K562 (cell line): Measurements from ENCODE around the gene GDPD2. TPM values are rescaled to one million over a fixed set of nuclear protein-coding genes. Genes with fewer than 3 reads are reported as not detected.

Experiments
- ATAC-seq: fragments of 200-7000 bp; cut with Tn5 transposase; 3 replicates; pipeline ENCODE4 v1.9.1; 2020; ENCODE audit warnings: moderate library complexity
- BruUV-seq: library from RNA; stranded (reverse); fragments of 400-500 nt; replicated peaks from 2 replicates; lab custom pipeline; 2021; lab: Mats Ljungman, UMichigan
- CTCF ChIA-PET: fragments of 300-600 bp; formaldehyde crosslinking; extraction: SDS; loops from one replicate; lab custom pipeline; 2021; ENCODE audit warnings: low intra/inter-chr PET ratio; lab: Yijun Ruan, JAX
- POLR2A ChIA-PET: fragments of 300-600, 350-650 bp; sonication (Branson Sonifier 250); formaldehyde crosslinking; extraction: SDS; loops from one replicate; lab custom pipeline; 2021; ENCODE audit warnings: antibody characterized with exemption, inconsistent platforms; lab: Yijun Ruan, JAX
- DNase-seq, 4 experiments: peaks; one replicate each; pipeline versions ENCODE4 v3.0.0 to v3.0.0-alpha.2; 2011 to 2018; ENCODE audit warnings: low spot score in 3 of 4, mixed read lengths in 3 of 4; ENCODE audit errors: extremely low read depth in 1 of 4
- FAIRE-seq: peaks from 2 replicates; lab custom pipeline; 2011; peaks lifted over from hg19 to GRCh38; lab: Jason Lieb, UNC
- H2AFZ ChIP-seq: 2 replicates; pipeline ENCODE4 v1.6.0; 2011; ENCODE audit warnings: low read depth, low read length, control low read depth, inconsistent platforms
- H3K27ac ChIP-seq: fragments of 200-600 bp; 3 replicates; pipeline ENCODE4 v1.8.0; 2011; ENCODE audit warnings: low read depth, mild to moderate bottlenecking, control low read depth, inconsistent platforms, low read length, moderate library complexity, mixed read lengths; ENCODE audit errors: extremely low read depth
- H3K27me3 ChIP-seq, 2 experiments: fragments of 300-600 bp in 1 of 2; 2 replicates in 1 of 2; 3 replicates in 1 of 2; pipeline versions ENCODE4 v1.6.0 to v1.8.0; 2011; ENCODE audit warnings: inconsistent platforms in 2 of 2, low read length in 2 of 2, mild to moderate bottlenecking in 1 of 2, mixed read lengths in 1 of 2, moderate library complexity in 1 of 2; ENCODE audit not compliant: control insufficient read depth in 2 of 2, insufficient read depth in 2 of 2
- H3K36me3 ChIP-seq: fragments of 300-600 bp; 3 replicates; pipeline ENCODE4 v1.8.0; 2011; ENCODE audit warnings: mild to moderate bottlenecking, low read length, inconsistent platforms; ENCODE audit not compliant: control insufficient read depth, insufficient read depth
- H3K4me1 ChIP-seq, 2 experiments: fragments of 200-600 bp in 1 of 2; replicated peaks in 1 of 2; 2 replicates in 1 of 2; 3 replicates in 1 of 2; pipeline versions ENCODE4 v1.5.1 to v1.8.0; 2011; ENCODE audit warnings: inconsistent platforms in 2 of 2, low read length in 2 of 2, mild to moderate bottlenecking in 1 of 2, mixed read lengths in 1 of 2, moderate library complexity in 1 of 2; ENCODE audit not compliant: control insufficient read depth in 2 of 2, insufficient read depth in 2 of 2
- H3K4me2 ChIP-seq: 2 replicates; pipeline ENCODE4 v1.6.1; 2011; ENCODE audit warnings: low read length, control low read depth, inconsistent platforms, mixed read lengths; ENCODE audit not compliant: insufficient read depth
- H3K4me3 ChIP-seq: fragments of 200-600 bp; sonication (generic), shearing (Covaris generic); 2 replicates; pipeline ENCODE4 v1.5.1; 2016; ENCODE audit warnings: control low read depth, inconsistent platforms
- H3K79me2 ChIP-seq: fragments of 200-600 bp; 3 replicates; pipeline ENCODE4 v1.8.0; 2011; ENCODE audit warnings: low read length, inconsistent platforms; ENCODE audit not compliant: control insufficient read depth, insufficient read depth
- H3K9ac ChIP-seq, 2 experiments: 2 replicates each; pipeline versions ENCODE4 v1.6.0 to v1.6.1; 2011; ENCODE audit warnings: low read depth in 2 of 2, low read length in 2 of 2, control low read depth in 1 of 2, inconsistent platforms in 1 of 2, mild to moderate bottlenecking in 1 of 2, mixed read lengths in 1 of 2; ENCODE audit not compliant: insufficient read depth in 1 of 2
- H3K9me1 ChIP-seq: one replicate; pipeline ENCODE4 v1.6.0; 2011; ENCODE audit warnings: inconsistent platforms, mild to moderate bottlenecking, low read length, moderate library complexity; ENCODE audit not compliant: control insufficient read depth, insufficient read depth
- H3K9me3 ChIP-seq: replicated peaks from 2 replicates; pipeline ENCODE4 v1.5.1; 2011; ENCODE audit warnings: low read depth, low read length, inconsistent platforms; ENCODE audit not compliant: control insufficient read depth, insufficient read depth
- H4K20me1 ChIP-seq: replicated peaks from 2 replicates; pipeline ENCODE4 v1.6.1; 2011; ENCODE audit warnings: low read length, inconsistent platforms, mixed read lengths; ENCODE audit not compliant: control insufficient read depth, insufficient read depth
- ARID2 ChIP-seq: fragments of 450-650 bp; IDR thresholded peaks from 2 replicates; pipeline ENCODE4 v1.6.1; 2017; ENCODE audit warnings: antibody characterized with exemption, mild to moderate bottlenecking
- BCL6 ChIP-seq: fragments of 250-450 bp; sonication (Bioruptor Pico); IDR thresholded peaks from 2 replicates; pipeline ENCODE4 v1.4.0; 2020
- BMI1 ChIP-seq: fragments of 150-350 bp; IDR thresholded peaks from 2 replicates; pipeline ENCODE4 v1.6.1; 2014; ENCODE audit warnings: low read length
- HEY1 ChIP-seq: fragments of 250-450 bp; sonication (Bioruptor Pico); IDR thresholded peaks from 2 replicates; pipeline ENCODE4 v1.5.0; 2020; ENCODE audit warnings: mild to moderate bottlenecking, moderate library complexity, borderline replicate concordance
- HMGN3 ChIP-seq: IDR thresholded peaks from 2 replicates; pipeline ENCODE4 v1.6.1; 2011; ENCODE audit warnings: borderline replicate concordance, low read depth, mild to moderate bottlenecking, mixed read lengths, low read length; ENCODE audit not compliant: insufficient read length; ENCODE audit errors: extremely low read depth
- POLR2G ChIP-seq: fragments of 200-400 bp; formaldehyde crosslinking; IDR thresholded peaks from 2 replicates; pipeline ENCODE4 v1.6.1; 2017; ENCODE audit warnings: low read depth, mild to moderate bottlenecking, antibody characterized with exemption, low read length, moderate library complexity
- PREB ChIP-seq: sonication (generic); formaldehyde crosslinking; IDR thresholded peaks from 2 replicates; pipeline ENCODE4 v1.8.1; 2023; ENCODE audit warnings: mild to moderate bottlenecking, missing genetic modification reagents
- RNF2 ChIP-seq: sonication (generic); IDR thresholded peaks from 2 replicates; pipeline ENCODE4 v1.6.1; 2016
- SIX5 ChIP-seq, 2 experiments: IDR thresholded peaks; 2 replicates each; pipeline ENCODE4 v1.6.1; 2011; ENCODE audit warnings: low read length in 2 of 2, borderline replicate concordance in 1 of 2, low read depth in 1 of 2, mild to moderate bottlenecking in 1 of 2, moderate library complexity in 1 of 2; ENCODE audit not compliant: insufficient read depth in 1 of 2
- XRCC4 ChIP-seq: IDR thresholded peaks from one replicate; pipeline ENCODE4 v1.6.1; 2011; ENCODE audit not compliant: insufficient read depth, insufficient read length; ENCODE audit errors: extremely low read depth
- WGBS: fragments of 100-300 bp; shearing (Covaris generic); methylation state at CpG from one replicate; pipeline ENCODE4 v1.1.6; 2016; ENCODE audit warnings: low coverage, mixed read lengths; ENCODE audit not compliant: insufficient coverage; ENCODE audit errors: missing lambda C conversion rate; 5-methylcytosine and 5-hydroxymethylcytosine counted together
- in situ Hi-C: fragments of 300-500 bp; cut with MboI; formaldehyde crosslinking; loops from 4 replicates; pipeline ENCODE4 v1.15.0; 2018; ENCODE audit warnings: inconsistent platforms, mixed read lengths
- intact Hi-C: fragments of 100-400 bp; cut with micrococcal nuclease; formaldehyde crosslinking; loops from 2 replicates; pipeline ENCODE4 v1.14.2; 2022
- polyA plus RNA-seq, 8 experiments: library from polyadenylated mRNA; depleted of rRNA in 4 of 8; stranded (reverse) in 5 of 8; unstranded in 3 of 8; fragments of >200 nt; fragmentation: Nextera tagmentation in 2 of 8; fragmentation: Illumina TruSeq in 1 of 8; extraction: Ambion mirVana in 2 of 8; extraction: Trizol in 1 of 8; gene quantifications; 2 replicates each; pipeline versions ENCODE4 v1.2.1 to v1.2.3, GENCODE V29; 2011 to 2014; ENCODE audit warnings: inconsistent platforms in 1 of 8, missing spikeins in 1 of 8
- total RNA-seq, 7 experiments: library from RNA; depleted of rRNA in 6 of 7; stranded (reverse); fragments of >200 nt in 6 of 7; fragmentation: Illumina TruSeq in 2 of 7; extraction: Trizol in 2 of 7; gene quantifications; 2 replicates each; pipeline versions ENCODE4 v1.2.1 to v1.2.3, GENCODE V29; 2011 to 2021; ENCODE audit warnings: low replicate concordance in 1 of 7
- TF ChIP-seq, protein P1 (sequence below): fragments of 450-650 bp; formaldehyde crosslinking; IDR thresholded peaks from 2 replicates; pipeline ENCODE4 v1.4.0; 2022; ENCODE audit warnings: mild to moderate bottlenecking, moderate library complexity

GDPD2 gene
- total and polyA plus RNA-seq, 9 of the 15 experiments (the other 6 are each of a cell fraction or from before 2014, with no cell fraction given) = not detected

DNA sequence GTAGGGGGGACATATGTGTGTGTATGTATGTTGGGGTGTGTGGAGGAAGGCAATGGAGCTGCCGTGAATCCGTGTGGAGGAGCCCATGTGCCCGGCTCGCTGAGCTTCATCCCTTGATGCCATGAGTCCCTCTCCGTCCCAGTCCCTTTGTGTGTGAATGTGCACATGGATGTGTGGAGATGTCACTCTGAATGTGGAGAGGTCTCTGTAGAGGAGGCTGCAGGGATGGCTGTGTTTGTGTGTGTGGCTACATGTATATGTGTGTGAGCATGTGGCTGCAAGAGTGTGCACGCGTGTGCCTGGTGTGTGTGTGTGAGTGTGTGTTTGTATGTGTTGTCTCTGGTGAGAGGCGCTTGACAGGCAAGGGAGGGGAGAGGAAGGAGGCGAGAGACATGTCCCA, 22.8 kb downstream of the GDPD2 start (continued):
- no peak for TF ChIP-seq HMGN3
- TF ChIP-seq POLR2G = no peak
- no peak for TF ChIP-seq HEY1 (CRISPR knock-in tag)
- no peak for TF ChIP-seq BMI1
- no peak for TF ChIP-seq PREB (CRISPR knock-in tag)

DNA sequence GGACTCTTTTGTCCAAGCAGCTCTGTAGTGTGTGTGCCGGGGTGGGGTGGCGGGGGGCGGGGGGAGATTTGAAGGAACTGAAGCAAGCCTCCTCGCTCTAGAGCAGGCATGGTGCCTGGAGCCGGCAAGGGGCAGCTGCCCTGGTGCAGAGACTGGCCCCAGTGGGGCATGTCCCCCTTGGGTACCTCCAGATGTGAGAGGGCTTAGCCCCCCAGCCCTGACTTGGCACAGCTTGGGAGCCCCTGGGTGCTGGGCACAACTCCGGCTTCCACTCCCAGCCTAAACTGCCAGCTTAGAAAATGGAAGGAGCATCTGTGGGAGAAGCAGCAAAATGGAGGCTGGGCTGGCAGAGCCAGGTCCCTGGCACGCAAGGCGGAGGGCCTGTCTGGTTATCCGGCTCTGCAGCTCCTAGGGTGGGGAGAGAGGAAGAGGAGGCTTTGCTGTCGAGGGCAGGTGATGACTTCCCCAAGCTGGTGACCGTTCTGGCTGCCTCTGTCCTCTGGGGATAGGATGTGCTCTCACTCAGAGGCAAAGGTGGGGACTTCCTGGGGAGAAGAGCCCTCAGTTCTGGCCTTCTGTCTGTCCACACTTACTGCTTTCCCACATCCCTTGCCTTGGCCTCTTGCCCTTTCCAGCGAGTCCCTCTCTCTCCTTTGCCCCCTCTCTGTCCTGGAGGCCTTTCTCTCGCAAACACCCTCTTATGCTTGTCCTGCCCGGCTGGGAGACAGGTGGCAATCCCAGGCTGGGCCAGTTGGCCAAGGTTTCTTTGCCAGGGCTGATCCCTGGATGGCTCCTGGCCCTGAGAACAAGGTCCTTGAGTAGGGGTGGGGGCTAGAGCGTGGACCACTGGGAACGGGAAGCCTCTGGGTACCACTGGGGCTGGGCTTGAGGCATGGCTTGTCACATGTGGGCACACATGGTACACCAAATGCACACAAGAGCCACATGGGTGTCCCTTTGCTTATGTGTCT, 23.6 kb downstream of the GDPD2 start:
- ATAC-seq (no peak), DNase-seq (peak in 1 of 4 experiments; percentile 2), FAIRE-seq (no peak)
- 0 out of 2 replicates have a peak, but pooled peaks cover 4% of the 10 kb centered on the region for H4K20me1 ChIP-seq
- ChIA-PET POLR2A (no interaction called here), CTCF (no interaction called here)
- H3K36me3 ChIP-seq = no peaks in the 10 kb centered on the region
- H3K9ac ChIP-seq = no peak overlapping the region
- H3K27ac ChIP-seq = no peak overlapping the region
- no peaks in the 10 kb centered on the region for H3K9me3 ChIP-seq
- H2AFZ ChIP-seq = no peak overlapping the region
- no peak overlapping the region for H3K4me2 ChIP-seq
- no peak overlapping the region for H3K4me3 ChIP-seq
- peaks cover 0 to 3% of the 10 kb centered on the region in 2 experiments; a peak in 1 of 5 replicates for H3K4me1 ChIP-seq
- BruUV-seq = no TSS peak
- intact Hi-C loops = no loop called here
- 4% methylated on average over 5 of the region's 16 CpGs for WGBS
- in situ Hi-C loops = no loop called here
- peaks cover 3 to 24% of the 10 kb centered on the region in 2 experiments; a peak in 3 of 5 replicates for H3K27me3 ChIP-seq
- no peaks in the 10 kb centered on the region for H3K79me2 ChIP-seq
- no peaks in the 10 kb centered on the region for H3K9me1 ChIP-seq
- no peak for TF ChIP-seq XRCC4
- TF ChIP-seq ARID2 = no peak
- no peak for TF ChIP-seq RNF2
- TF ChIP-seq SIX5 (IDR thresholded peaks at IDR 0.05; ENCODE audit: borderline replicate concordance in 1 of 2, insufficient read depth in 1 of 2, low read depth in 1 of 2, low read length in 2 of 2) = no peak
- TF ChIP-seq, protein P1, sequence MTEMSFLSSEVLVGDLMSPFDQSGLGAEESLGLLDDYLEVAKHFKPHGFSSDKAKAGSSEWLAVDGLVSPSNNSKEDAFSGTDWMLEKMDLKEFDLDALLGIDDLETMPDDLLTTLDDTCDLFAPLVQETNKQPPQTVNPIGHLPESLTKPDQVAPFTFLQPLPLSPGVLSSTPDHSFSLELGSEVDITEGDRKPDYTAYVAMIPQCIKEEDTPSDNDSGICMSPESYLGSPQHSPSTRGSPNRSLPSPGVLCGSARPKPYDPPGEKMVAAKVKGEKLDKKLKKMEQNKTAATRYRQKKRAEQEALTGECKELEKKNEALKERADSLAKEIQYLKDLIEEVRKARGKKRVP (CRISPR knock-in tag) = no peak
- no peak for TF ChIP-seq BCL6
